Spleen (tissue), 7 donors: ENCODE measurements around the gene HABP2.

Source experiments
- POLR2AphosphoS5 ChIP-seq, 3 donors: sonication (generic); formaldehyde crosslinking; IDR thresholded peaks; one replicate each; pipeline ENCODE4 v1.5.1; 2017; ENCODE audit warnings: antibody characterized with exemption in 3 of 3
- TF ChIP-seq, protein P1 (sequence below), 11 experiments: fragments of 200-600 bp in 7 of 11; fragments of 450-650 bp in 4 of 11; sonication (generic) in 4 of 11; IDR thresholded peaks in 8 of 11; conservative IDR thresholded peaks in 3 of 11; 1 replicate in 7 of 11; 2 replicates in 4 of 11; pipeline versions ENCODE4 v1.4.0 to v1.8.0; 2016 to 2021; ENCODE audit warnings: antibody characterized with exemption in 11 of 11, inconsistent platforms in 4 of 11, mild to moderate bottlenecking in 1 of 11
- donor health status: DM: no; HTN: no; CAD: no; lungs with moderate emphysema.
- donor health status: DM: no; HTN: no; CAD: no.
- donor health status: DM: no; HTN: no; CAD: no.

DNA sequence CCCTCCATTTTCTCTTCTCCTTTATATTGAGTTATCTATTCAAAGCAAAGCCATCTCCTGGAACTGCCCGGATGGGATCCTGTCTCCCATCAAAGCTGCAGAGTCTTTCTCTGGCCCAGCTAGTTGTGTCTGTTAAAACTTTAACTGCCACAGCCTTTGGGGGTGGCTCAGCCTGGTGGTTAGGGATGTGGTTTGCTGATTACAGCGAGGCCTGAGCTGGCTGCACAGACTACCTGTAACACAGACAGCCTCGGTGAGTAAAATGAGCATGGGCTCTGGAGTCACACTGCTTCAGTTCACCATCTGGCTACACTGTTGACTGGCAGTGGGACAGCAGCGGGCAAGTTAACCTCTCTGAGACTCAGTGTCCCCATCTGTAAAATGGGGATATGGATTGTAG is 18.4 kb upstream of the HABP2 start:
- TF ChIP-seq, protein P1, sequence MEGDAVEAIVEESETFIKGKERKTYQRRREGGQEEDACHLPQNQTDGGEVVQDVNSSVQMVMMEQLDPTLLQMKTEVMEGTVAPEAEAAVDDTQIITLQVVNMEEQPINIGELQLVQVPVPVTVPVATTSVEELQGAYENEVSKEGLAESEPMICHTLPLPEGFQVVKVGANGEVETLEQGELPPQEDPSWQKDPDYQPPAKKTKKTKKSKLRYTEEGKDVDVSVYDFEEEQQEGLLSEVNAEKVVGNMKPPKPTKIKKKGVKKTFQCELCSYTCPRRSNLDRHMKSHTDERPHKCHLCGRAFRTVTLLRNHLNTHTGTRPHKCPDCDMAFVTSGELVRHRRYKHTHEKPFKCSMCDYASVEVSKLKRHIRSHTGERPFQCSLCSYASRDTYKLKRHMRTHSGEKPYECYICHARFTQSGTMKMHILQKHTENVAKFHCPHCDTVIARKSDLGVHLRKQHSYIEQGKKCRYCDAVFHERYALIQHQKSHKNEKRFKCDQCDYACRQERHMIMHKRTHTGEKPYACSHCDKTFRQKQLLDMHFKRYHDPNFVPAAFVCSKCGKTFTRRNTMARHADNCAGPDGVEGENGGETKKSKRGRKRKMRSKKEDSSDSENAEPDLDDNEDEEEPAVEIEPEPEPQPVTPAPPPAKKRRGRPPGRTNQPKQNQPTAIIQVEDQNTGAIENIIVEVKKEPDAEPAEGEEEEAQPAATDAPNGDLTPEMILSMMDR (IDR thresholded peaks at IDR 0.05 in 8 of 11, conservative IDR thresholded peaks at IDR 0.05 in 3 of 11) = no peak
- TF ChIP-seq POLR2AphosphoS5 (IDR thresholded peaks at IDR 0.05) = no peak
